A673 (cell line): Measurements from ENCODE around the gene DMXL2. TPM values are rescaled to one million over a fixed set of nuclear protein-coding genes. Genes with fewer than 3 reads are reported as not detected.
"Not testable (repeated sequence)": the region's sequence is repeated elsewhere in the genome, so short reads cannot be mapped to it uniquely, and the experiment has no call there.

ENCODE experiments used
- BruUV-seq: library from RNA; stranded (reverse); fragments of 400-500 nt; replicated peaks from 2 replicates; lab custom pipeline; 2021; lab: Mats Ljungman, UMichigan
- CTCF ChIA-PET: fragments of 300-600 bp; sonication (Branson Sonifier 250); formaldehyde crosslinking; loops from one replicate; lab custom pipeline; 2022; ENCODE audit warnings: antibody characterized with exemption; lab: Charles Lee
- POLR2A ChIA-PET: fragments of 300-600 bp; sonication (Branson Sonifier 250); formaldehyde crosslinking; loops from one replicate; lab custom pipeline; 2022; ENCODE audit warnings: antibody characterized with exemption; ENCODE audit not compliant: low non-redundant PET; lab: Charles Lee
- DNase-seq: peaks from one replicate; pipeline ENCODE4 v3.0.0-alpha.2; 2015; ENCODE audit warnings: low spot score
- H3K27ac ChIP-seq: fragments of 200-600 bp; sonication (generic); 2 replicates; pipeline ENCODE4 v1.5.1; 2016; ENCODE audit warnings: mixed run types, low read depth, mild to moderate bottlenecking, mixed read lengths, antibody characterized with exemption, low read length; ENCODE audit not compliant: poor library complexity, severe bottlenecking
- H3K27me3 ChIP-seq: fragments of 200-600 bp; sonication (generic); replicated peaks from 2 replicates; pipeline ENCODE4 v1.6.1; 2017; ENCODE audit warnings: mixed run types, low read depth, mild to moderate bottlenecking, mixed read lengths, antibody characterized with exemption, low read length; ENCODE audit not compliant: insufficient read depth, poor library complexity
- H3K36me3 ChIP-seq: fragments of 200-600 bp; sonication (generic); 2 replicates; pipeline ENCODE4 v1.6.1; 2016; ENCODE audit warnings: mixed run types, mild to moderate bottlenecking, mixed read lengths, antibody characterized with exemption, low read length; ENCODE audit not compliant: insufficient read depth, poor library complexity, severe bottlenecking
- H3K4me1 ChIP-seq: fragments of 200-600 bp; sonication (generic); 2 replicates; pipeline ENCODE4 v1.6.1; 2017; ENCODE audit warnings: mixed run types, mild to moderate bottlenecking, mixed read lengths, antibody characterized with exemption, low read length; ENCODE audit not compliant: insufficient read depth, poor library complexity, severe bottlenecking
- H3K4me3 ChIP-seq: fragments of 200-600 bp; sonication (generic); 2 replicates; pipeline ENCODE4 v1.5.1; 2016; ENCODE audit warnings: low read depth, mixed run types, mild to moderate bottlenecking, mixed read lengths, low read length; ENCODE audit not compliant: poor library complexity, severe bottlenecking
- H3K9me3 ChIP-seq: fragments of 200-600 bp; sonication (generic); 2 replicates; pipeline ENCODE4 v1.6.1; 2016; ENCODE audit warnings: mixed run types, low read depth, mild to moderate bottlenecking, mixed read lengths, antibody characterized with exemption, low read length; ENCODE audit not compliant: poor library complexity, severe bottlenecking
- EZH2 ChIP-seq: fragments of 200-600 bp; sonication (generic); IDR thresholded peaks from 2 replicates; pipeline ENCODE4 v1.6.1; 2017; ENCODE audit warnings: borderline replicate concordance, low read depth, mild to moderate bottlenecking, mixed read lengths, antibody characterized with exemption, low read length; ENCODE audit not compliant: poor library complexity, severe bottlenecking
- intact Hi-C: fragments of 100-400 bp; cut with micrococcal nuclease; formaldehyde crosslinking; loops from one replicate; pipeline ENCODE4 v1.10.0; 2022; ENCODE audit not compliant: unreplicated experiment
- total RNA-seq: library from RNA; stranded (reverse); gene quantifications from 2 replicates; pipeline ENCODE4 v1.2.3, GENCODE V29; 2021
- TF ChIP-seq, protein P1 (sequence below): fragments of 300-800, 200-600 bp; sonication (generic); conservative IDR thresholded peaks from 2 replicates; pipeline ENCODE4 v1.5.1; 2017; ENCODE audit warnings: low read depth, mild to moderate bottlenecking, antibody characterized with exemption, low read length, moderate library complexity, mixed read lengths

The DMXL2 gene
- total RNA-seq, 1 experiment from 2014 or later = 23.2 TPM

- TF ChIP-seq, protein P1, sequence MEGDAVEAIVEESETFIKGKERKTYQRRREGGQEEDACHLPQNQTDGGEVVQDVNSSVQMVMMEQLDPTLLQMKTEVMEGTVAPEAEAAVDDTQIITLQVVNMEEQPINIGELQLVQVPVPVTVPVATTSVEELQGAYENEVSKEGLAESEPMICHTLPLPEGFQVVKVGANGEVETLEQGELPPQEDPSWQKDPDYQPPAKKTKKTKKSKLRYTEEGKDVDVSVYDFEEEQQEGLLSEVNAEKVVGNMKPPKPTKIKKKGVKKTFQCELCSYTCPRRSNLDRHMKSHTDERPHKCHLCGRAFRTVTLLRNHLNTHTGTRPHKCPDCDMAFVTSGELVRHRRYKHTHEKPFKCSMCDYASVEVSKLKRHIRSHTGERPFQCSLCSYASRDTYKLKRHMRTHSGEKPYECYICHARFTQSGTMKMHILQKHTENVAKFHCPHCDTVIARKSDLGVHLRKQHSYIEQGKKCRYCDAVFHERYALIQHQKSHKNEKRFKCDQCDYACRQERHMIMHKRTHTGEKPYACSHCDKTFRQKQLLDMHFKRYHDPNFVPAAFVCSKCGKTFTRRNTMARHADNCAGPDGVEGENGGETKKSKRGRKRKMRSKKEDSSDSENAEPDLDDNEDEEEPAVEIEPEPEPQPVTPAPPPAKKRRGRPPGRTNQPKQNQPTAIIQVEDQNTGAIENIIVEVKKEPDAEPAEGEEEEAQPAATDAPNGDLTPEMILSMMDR = no peak
- no peak for TF ChIP-seq EZH2
- Histone ChIP-seq H3K27ac (no peak overlapping the region), H3K27me3 (no peaks in the 10 kb centered on the region), H3K9me3 (no peaks in the 10 kb centered on the region), H3K4me1 (no peaks in the 10 kb centered on the region), H3K4me3 (no peak overlapping the region), H3K36me3 (no peaks in the 10 kb centered on the region)
- POLR2A ChIA-PET = no interaction called here
- no TSS peak for BruUV-seq
- CTCF ChIA-PET = interaction anchor here (0.6 kb wide), 1 partner anchor 43 kb away, joined by 8 read pairs; no protein-coding TSS in a partner anchor
- DNase-seq = peak; percentile 38
- intact Hi-C loops = no loop called here
Observed at GRCh38 chr15:51425517-51426040, 197.0 kb downstream of the DMXL2 start.

GRCh38 chr15:51424780-51425179 is 197.8 kb downstream of the DMXL2 start:
- ChIA-PET CTCF (no interaction called here), POLR2A (no interaction called here)
- no peak overlapping the region for H3K27ac ChIP-seq
- H3K9me3 ChIP-seq = no peaks in the 10 kb centered on the region
- no TSS peak for BruUV-seq
- no peaks in the 10 kb centered on the region for H3K27me3 ChIP-seq
- intact Hi-C loops = no loop called here
- H3K4me3 ChIP-seq = no peak overlapping the region
- DNase-seq = no peak
- no peaks in the 10 kb centered on the region for H3K4me1 ChIP-seq
- TF ChIP-seq EZH2 = no peak
- TF ChIP-seq, protein P1 = no peak
- H3K36me3 ChIP-seq = no peaks in the 10 kb centered on the region

GRCh38 chr15:51423040-51423439 is 199.5 kb downstream of the DMXL2 start:
- CTCF ChIA-PET, BruUV-seq, intact Hi-C loops, H3K4me1 ChIP-seq, POLR2A ChIA-PET, DNase-seq, H3K27ac ChIP-seq, H3K36me3 ChIP-seq, H3K9me3 ChIP-seq, H3K4me3 ChIP-seq, H3K27me3 ChIP-seq: not testable (repeated sequence)

GRCh38 chr15:51416129-51416528 is 206.4 kb downstream of the DMXL2 start:
- Histone ChIP-seq H3K27ac (no peak overlapping the region), H3K4me3 (no peak overlapping the region), H3K4me1 (no peaks in the 10 kb centered on the region), H3K36me3 (no peaks in the 10 kb centered on the region), H3K9me3 (no peaks in the 10 kb centered on the region), H3K27me3 (no peaks in the 10 kb centered on the region)
- DNase-seq = no peak
- intact Hi-C loops = no loop called here
- no TSS peak for BruUV-seq
- no peak for TF ChIP-seq EZH2
- TF ChIP-seq, protein P1 = no peak
- POLR2A ChIA-PET = no interaction called here
- CTCF ChIA-PET = no interaction called here
